ENCODE data around the gene GABPB1. TPM values are rescaled to one million over a fixed set of nuclear protein-coding genes. Genes with fewer than 3 reads are reported as not detected.

GABPB1 gene
- total RNA-seq, 4 donors from 2014 or later = 7.4 to 11.5 (median 8.7) TPM

DNA sequence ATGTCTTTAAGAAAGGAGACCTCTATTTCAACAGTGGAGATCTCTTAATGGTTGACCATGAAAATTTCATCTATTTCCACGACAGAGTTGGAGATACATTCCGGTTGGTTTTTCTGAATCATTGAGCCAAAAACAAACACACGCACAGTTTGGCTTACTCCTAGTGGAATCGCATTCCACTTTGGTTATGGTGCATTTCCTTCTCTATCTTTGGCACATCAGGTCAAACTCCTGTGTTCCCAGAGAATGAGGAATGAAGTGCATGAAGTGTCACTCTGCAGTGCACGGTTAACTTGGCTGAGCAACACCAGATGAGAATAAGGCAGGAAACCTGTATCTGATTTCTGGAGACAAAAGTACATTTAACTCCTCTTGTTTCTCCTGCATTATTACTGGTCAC, 127.9 kb downstream of the GABPB1 start:
- Histone ChIP-seq H3K36me3 (no peaks in the 10 kb centered on the region), H3K9me3 (no peaks in the 10 kb centered on the region), H3K27ac (no peak overlapping the region), H3K4me3 (no peak overlapping the region), H3K4me1 (no peaks in the 10 kb centered on the region), H3K27me3 (no peaks in the 10 kb centered on the region)
- TF ChIP-seq, protein P1, sequence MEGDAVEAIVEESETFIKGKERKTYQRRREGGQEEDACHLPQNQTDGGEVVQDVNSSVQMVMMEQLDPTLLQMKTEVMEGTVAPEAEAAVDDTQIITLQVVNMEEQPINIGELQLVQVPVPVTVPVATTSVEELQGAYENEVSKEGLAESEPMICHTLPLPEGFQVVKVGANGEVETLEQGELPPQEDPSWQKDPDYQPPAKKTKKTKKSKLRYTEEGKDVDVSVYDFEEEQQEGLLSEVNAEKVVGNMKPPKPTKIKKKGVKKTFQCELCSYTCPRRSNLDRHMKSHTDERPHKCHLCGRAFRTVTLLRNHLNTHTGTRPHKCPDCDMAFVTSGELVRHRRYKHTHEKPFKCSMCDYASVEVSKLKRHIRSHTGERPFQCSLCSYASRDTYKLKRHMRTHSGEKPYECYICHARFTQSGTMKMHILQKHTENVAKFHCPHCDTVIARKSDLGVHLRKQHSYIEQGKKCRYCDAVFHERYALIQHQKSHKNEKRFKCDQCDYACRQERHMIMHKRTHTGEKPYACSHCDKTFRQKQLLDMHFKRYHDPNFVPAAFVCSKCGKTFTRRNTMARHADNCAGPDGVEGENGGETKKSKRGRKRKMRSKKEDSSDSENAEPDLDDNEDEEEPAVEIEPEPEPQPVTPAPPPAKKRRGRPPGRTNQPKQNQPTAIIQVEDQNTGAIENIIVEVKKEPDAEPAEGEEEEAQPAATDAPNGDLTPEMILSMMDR (IDR thresholded peaks at IDR 0.05 in 4 of 5, conservative IDR thresholded peaks at IDR 0.05 in 1 of 5) = no peak
- TF ChIP-seq POLR2A (IDR thresholded peaks at IDR 0.05) = no peak
- intact Hi-C loops (cut with DNase I; ENCODE audit: low total_unique reads) (no loop called here), in situ Hi-C loops (cut with MboI; ENCODE audit: low sequenced_read_pairs in 4 of 4) (no loop called here)
- DNase-seq = no peak
- no peak for ATAC-seq

DNA sequence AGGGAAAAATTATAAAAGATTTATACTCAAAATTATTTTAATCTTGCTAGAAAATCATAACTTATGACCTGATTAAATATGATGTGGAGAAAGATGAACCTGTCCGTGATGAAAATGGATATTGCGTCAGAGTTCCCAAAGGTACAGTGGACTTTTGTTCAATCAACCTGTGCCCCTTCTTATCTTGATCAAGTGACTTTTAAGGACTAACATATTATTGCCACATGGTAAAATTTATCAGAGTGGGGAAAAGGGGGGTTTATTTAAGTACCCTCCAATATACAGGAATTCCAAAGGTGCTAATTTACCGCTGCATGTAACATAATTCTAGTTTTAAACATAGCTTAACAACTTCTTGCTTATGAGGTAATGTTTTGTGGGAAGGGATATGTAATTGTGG, 129.1 kb downstream of the GABPB1 start:
- intact Hi-C loops (cut with DNase I; ENCODE audit: low total_unique reads) (no loop called here), in situ Hi-C loops (cut with MboI; ENCODE audit: low sequenced_read_pairs in 4 of 4) (no loop called here)
- Histone ChIP-seq H3K36me3 (no peaks in the 10 kb centered on the region), H3K9me3 (no peaks in the 10 kb centered on the region), H3K27ac (no peak overlapping the region), H3K4me3 (no peak overlapping the region), H3K4me1 (no peaks in the 10 kb centered on the region), H3K27me3 (no peaks in the 10 kb centered on the region)
- DNase-seq (no peak), ATAC-seq (no peak)
- TF ChIP-seq, protein P1 (IDR thresholded peaks at IDR 0.05 in 4 of 5, conservative IDR thresholded peaks at IDR 0.05 in 1 of 5) = no peak
- TF ChIP-seq POLR2A (IDR thresholded peaks at IDR 0.05) = no peak

Other genes starting within 250 kb of the GABPB1 start
- 1 to 10 TPM; 1.7 to 3.4 (median 2.4) TPM for gene ATP8B4, start 236.0 kb downstream of the GABPB1 start, total RNA-seq
- under 1 TPM in 3 of 4 donors, not detected in 1; 0.29 to 0.69 (median 0.46) TPM for gene SLC27A2, start 173.0 kb downstream of the GABPB1 start, total RNA-seq
- gene HDC, start 89.5 kb downstream of the GABPB1 start, total RNA-seq = under 1 TPM in 2 of 4 donors, not detected in 2; 0.09 to 0.20 TPM
- 10 to 100 TPM; 30.8 to 49.3 (median 46.8) TPM for gene USP8, start 69.2 kb upstream of the GABPB1 start, total RNA-seq
- under 1 TPM in 1 of 4 donors, not detected in 3; 0.71 TPM for gene USP50, start 191.5 kb upstream of the GABPB1 start, total RNA-seq